Purkinje cell (primary cell): ENCODE results near the gene MORF4L1. TPM values are rescaled to one million over a fixed set of nuclear protein-coding genes. Genes with fewer than 3 reads are reported as not detected.

Source experiments
- polyA plus RNA-seq: library from polyadenylated mRNA; unstranded; fragments of >200 nt; fragmentation: Nextera tagmentation; gene quantifications from 2 replicates; pipeline ENCODE4 v1.2.1, GENCODE V29; 2014

The MORF4L1 gene, protein sequence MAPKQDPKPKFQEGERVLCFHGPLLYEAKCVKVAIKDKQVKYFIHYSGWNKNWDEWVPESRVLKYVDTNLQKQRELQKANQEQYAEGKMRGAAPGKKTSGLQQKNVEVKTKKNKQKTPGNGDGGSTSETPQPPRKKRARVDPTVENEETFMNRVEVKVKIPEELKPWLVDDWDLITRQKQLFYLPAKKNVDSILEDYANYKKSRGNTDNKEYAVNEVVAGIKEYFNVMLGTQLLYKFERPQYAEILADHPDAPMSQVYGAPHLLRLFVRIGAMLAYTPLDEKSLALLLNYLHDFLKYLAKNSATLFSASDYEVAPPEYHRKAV
- 468 and 511 TPM in 2 replicates for polyA plus RNA-seq

DNA sequence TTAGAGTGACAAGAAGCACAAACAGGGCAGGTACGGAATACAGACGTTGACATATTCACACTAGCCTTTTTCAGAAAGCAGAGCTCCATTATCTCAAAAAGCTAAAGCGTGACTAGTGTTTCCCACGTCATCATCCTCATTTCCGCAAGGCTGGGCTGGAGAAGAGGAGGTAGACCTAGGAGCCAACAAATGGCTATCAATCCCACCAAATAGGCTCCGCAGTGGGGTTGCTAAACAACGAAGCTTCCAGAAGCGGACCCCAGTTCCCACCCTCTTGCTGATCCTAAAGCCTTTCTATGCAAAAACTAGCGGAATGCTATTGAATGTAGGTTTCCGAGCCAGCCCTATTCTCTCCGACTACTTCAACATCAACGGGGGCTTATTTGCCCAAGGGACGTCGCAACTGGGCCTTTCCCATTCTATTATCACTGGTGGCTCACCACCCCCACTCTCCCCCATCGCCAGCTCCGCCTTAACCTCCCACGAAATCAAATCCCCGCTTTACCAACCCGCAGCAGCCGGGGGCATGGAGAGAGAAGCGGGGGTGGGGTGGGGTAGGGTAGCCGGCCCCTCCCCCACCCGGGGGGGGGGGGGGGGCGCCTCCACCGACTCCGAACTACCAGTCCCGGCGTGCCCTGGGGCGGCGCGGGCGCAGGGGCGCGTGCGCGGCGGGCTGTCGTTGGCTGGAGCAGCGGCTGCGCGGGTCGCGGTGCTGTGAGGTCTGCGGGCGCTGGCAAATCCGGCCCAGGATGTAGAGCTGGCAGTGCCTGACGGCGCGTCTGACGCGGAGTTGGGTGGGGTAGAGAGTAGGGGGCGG is at the start of gene MORF4L1:
Gene MORF4L1, plus strand, starts transcription at position 736 of the 817 bp plus-strand sequence. CDS start 128 bp downstream, outside the sequence.

DNA sequence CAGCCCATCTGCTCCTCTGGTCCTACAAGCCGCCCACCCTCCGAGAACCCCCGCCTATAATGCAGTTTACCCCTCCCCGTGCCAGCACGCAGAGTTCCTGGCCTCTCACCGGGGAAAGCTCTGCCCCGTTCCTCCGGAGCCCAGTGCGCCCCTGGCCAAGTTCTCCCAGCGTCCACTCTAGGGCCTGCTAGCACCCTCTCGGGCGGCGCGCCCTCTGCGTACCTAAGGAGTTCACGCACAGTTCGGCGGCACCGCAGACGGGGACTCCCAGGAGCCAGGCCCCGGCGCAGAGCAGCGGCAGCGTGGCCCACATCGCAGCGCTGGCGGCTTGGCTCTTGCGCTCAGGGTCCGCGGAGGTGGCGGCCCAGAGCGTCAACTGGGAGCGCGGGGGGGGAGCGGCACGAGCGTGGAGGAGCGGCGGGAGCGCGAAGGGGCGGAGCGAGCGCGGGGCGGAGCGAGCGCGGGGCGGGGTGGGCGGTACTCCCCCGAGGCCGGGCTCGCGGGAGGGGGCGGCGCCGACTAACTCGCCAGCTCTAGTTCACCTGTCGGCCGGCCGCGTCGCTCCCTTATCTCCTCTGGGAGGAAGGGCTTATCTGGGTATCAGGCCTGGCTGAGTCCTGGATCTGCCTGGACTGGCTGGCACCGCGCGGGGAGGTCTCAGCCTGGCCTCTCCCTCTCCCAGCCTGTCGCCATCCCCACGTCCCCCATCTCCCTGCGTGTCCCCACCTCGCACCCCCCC is 72.1 kb downstream of the MORF4L1 start, which contains the start of gene CTSH:
Gene CTSH, minus strand, starts transcription at position 378 of the 739 bp plus-strand sequence. Its CDS starts 65 bp downstream, at position 313.

Other genes with a start within 250 kb of the MORF4L1 start
- 0.41 TPM in 1 of 2 replicates, not detected in the other for gene CHRNB4, start 231.7 kb upstream of the MORF4L1 start, polyA plus RNA-seq
- gene ADAMTS7, start 61.4 kb upstream of the MORF4L1 start, polyA plus RNA-seq, result not detected in 2 replicates
- gene CTSH, start 72.2 kb downstream of the MORF4L1 start, polyA plus RNA-seq, result 3.6 and 13.2 TPM in 2 replicates
- gene RASGRF1, start 217.9 kb downstream of the MORF4L1 start, polyA plus RNA-seq, result 42.9 and 50.3 TPM in 2 replicates